Caco-2 (cell line): Measurements from ENCODE around the gene VSTM5. TPM values are rescaled to one million over a fixed set of nuclear protein-coding genes. Genes with fewer than 3 reads are reported as not detected.

ENCODE experiments used
- BruUV-seq: library from RNA; stranded (reverse); fragments of 400-500 nt; replicated peaks from 2 replicates; lab custom pipeline; 2021; lab: Mats Ljungman, UMichigan
- CTCF ChIA-PET: fragments of 300-600 bp; sonication (Branson Sonifier 250); formaldehyde crosslinking; loops from one replicate; lab custom pipeline; 2022; ENCODE audit warnings: antibody characterized with exemption; lab: Charles Lee
- POLR2A ChIA-PET: fragments of 300-600 bp; sonication (Branson Sonifier 250); formaldehyde crosslinking; loops from one replicate; lab custom pipeline; 2022; ENCODE audit warnings: antibody characterized with exemption; lab: Charles Lee
- DNase-seq, 2 experiments: peaks; one replicate each; pipeline versions ENCODE4 v3.0.0 to v3.0.0-alpha.2; 2020 to 2022
- H3K27me3 ChIP-seq: replicated peaks from 2 replicates; pipeline ENCODE4 v1.6.0; 2011; ENCODE audit warnings: low read length; ENCODE audit not compliant: control insufficient read depth, insufficient read depth
- H3K36me3 ChIP-seq: 2 replicates; pipeline ENCODE4 v1.5.1; 2011; ENCODE audit warnings: low read length; ENCODE audit not compliant: control insufficient read depth, insufficient read depth
- H3K4me1 ChIP-seq: fragments of 250-450 bp; sonication (Bioruptor Pico); 2 replicates; pipeline ENCODE4 v1.5.1; 2020; ENCODE audit warnings: mild to moderate bottlenecking
- H3K4me3 ChIP-seq: 2 replicates; pipeline ENCODE4 v1.5.1; 2011; ENCODE audit warnings: low read depth, mild to moderate bottlenecking, control low read depth, low read length
- H3K9me3 ChIP-seq: fragments of 250-450 bp; sonication (Bioruptor Pico); 2 replicates; pipeline ENCODE4 v1.5.1; 2020; ENCODE audit warnings: mild to moderate bottlenecking, moderate library complexity
- H3K27ac Mint-ChIP-seq: one replicate; pipeline ENCODE4 v1.8.0; 2022; ENCODE audit warnings: mixed read lengths; ENCODE audit not compliant: unreplicated experiment
- H3K27me3 Mint-ChIP-seq: one replicate; pipeline ENCODE4 v1.8.0; 2022; ENCODE audit warnings: mixed read lengths; ENCODE audit not compliant: insufficient read depth, unreplicated experiment
- H3K36me3 Mint-ChIP-seq: one replicate; pipeline ENCODE4 v1.8.0; 2022; ENCODE audit warnings: mild to moderate bottlenecking, mixed read lengths; ENCODE audit not compliant: insufficient read depth, unreplicated experiment
- H3K4me1 Mint-ChIP-seq: one replicate; pipeline ENCODE4 v1.8.0; 2022; ENCODE audit warnings: low read depth, mixed read lengths; ENCODE audit not compliant: unreplicated experiment
- H3K4me3 Mint-ChIP-seq: one replicate; pipeline ENCODE4 v1.8.0; 2022; ENCODE audit warnings: mild to moderate bottlenecking, moderate library complexity, mixed read lengths; ENCODE audit not compliant: unreplicated experiment
- H3K9me3 Mint-ChIP-seq: one replicate; pipeline ENCODE4 v1.8.0; 2022; ENCODE audit warnings: mixed read lengths; ENCODE audit not compliant: unreplicated experiment
- intact Hi-C: fragments of 100-400 bp; cut with micrococcal nuclease; formaldehyde crosslinking; loops from one replicate; pipeline ENCODE4 v1.10.0; 2022; ENCODE audit not compliant: unreplicated experiment
- total RNA-seq: library from RNA; stranded (reverse); gene quantifications from 2 replicates; pipeline ENCODE4 v1.2.3, GENCODE V29; 2022
- TF ChIP-seq, protein P1 (sequence below), 2 experiments: fragments of 200-600 bp in 1 of 2; IDR thresholded peaks; 1 replicate in 1 of 2; 2 replicates in 1 of 2; pipeline versions ENCODE4 v1.5.1 to v1.8.0; 2011 to 2022; ENCODE audit warnings: antibody characterized with exemption in 1 of 2, control low read depth in 1 of 2, inconsistent platforms in 1 of 2, low read depth in 1 of 2, low read length in 1 of 2, mild to moderate bottlenecking in 1 of 2, moderate library complexity in 1 of 2; ENCODE audit not compliant: insufficient read depth in 1 of 2, severe bottlenecking in 1 of 2, unreplicated experiment in 1 of 2

The VSTM5 gene
- total RNA-seq, 1 experiment from 2014 or later: 1.5 TPM

DNA sequence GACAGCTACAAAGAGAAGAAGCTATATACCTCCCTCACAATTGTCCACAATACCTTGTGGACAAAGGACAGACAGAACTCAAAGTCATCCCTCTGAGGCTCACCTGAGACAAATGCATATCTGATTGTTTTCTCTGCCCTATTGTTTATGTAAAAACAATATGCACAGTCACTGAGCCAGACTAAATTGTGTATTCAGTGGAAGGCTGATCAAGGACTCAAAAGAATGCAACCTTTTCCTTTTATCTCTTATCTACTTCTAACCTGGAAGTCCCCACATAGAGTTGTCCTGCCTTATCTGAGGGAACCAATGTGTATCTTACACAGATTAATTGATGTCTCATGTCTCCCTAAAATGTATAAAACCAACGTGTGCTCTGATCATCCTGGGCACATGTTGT, 80.3 kb downstream of the VSTM5 start:
- intact Hi-C loops: loop anchor here (1.0 kb wide), 3 partner anchors 14 to 29 kb away; partner anchors contain the start of genes C11orf54, MED17 and TAF1D
- TF ChIP-seq, protein P1, sequence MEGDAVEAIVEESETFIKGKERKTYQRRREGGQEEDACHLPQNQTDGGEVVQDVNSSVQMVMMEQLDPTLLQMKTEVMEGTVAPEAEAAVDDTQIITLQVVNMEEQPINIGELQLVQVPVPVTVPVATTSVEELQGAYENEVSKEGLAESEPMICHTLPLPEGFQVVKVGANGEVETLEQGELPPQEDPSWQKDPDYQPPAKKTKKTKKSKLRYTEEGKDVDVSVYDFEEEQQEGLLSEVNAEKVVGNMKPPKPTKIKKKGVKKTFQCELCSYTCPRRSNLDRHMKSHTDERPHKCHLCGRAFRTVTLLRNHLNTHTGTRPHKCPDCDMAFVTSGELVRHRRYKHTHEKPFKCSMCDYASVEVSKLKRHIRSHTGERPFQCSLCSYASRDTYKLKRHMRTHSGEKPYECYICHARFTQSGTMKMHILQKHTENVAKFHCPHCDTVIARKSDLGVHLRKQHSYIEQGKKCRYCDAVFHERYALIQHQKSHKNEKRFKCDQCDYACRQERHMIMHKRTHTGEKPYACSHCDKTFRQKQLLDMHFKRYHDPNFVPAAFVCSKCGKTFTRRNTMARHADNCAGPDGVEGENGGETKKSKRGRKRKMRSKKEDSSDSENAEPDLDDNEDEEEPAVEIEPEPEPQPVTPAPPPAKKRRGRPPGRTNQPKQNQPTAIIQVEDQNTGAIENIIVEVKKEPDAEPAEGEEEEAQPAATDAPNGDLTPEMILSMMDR (IDR thresholded peaks at IDR 0.05; ENCODE audit: insufficient read depth in 1 of 2, low read depth in 1 of 2, low read length in 1 of 2, severe bottlenecking in 1 of 2, unreplicated experiment in 1 of 2): no peak
- Mint-ChIP-seq H3K36me3 (peaks cover 83% of the 10 kb centered on the region), H3K27me3 (no peaks in the 10 kb centered on the region), H3K9me3 (peaks cover 10% of the 10 kb centered on the region), H3K27ac (peak overlapping the region; percentile 33), H3K4me3 (no peak overlapping the region), H3K4me1 (peaks cover 28% of the 10 kb centered on the region)
- Histone ChIP-seq H3K4me3 (no peak overlapping the region), H3K9me3 (peaks cover 14% of the 10 kb centered on the region), H3K36me3 (peaks cover 4% of the 10 kb centered on the region; the same call in 1 of the 2 replicates), H3K4me1 (peaks cover 30% of the 10 kb centered on the region), H3K27me3 (no peaks in the 10 kb centered on the region)
- ChIA-PET CTCF (interaction anchor here (1.1 kb wide), 1 partner anchor 14 kb away, joined by 4 read pairs; the partner anchor contains the start of gene MED17), POLR2A (interaction anchor here (1.8 to 2.0 kb wide), 2 partner anchors 14 to 28 kb away, joined by 8 to 9 read pairs; partner anchors contain the start of genes C11orf54, MED17 and TAF1D)
- BruUV-seq: no TSS peak
- DNase-seq: peak in 1 of 2 experiments; percentile 51

Other genes with a start within 250 kb of the VSTM5 start
- 36.3 and 37.2 TPM in 2 replicates for gene CEP295, start 188.9 kb downstream of the VSTM5 start, total RNA-seq
- gene TAF1D, start 109.1 kb downstream of the VSTM5 start, total RNA-seq: 354 and 376 TPM in 2 replicates
- 20.7 and 21.5 TPM in 2 replicates for gene C11orf54, start 108.9 kb downstream of the VSTM5 start, total RNA-seq
- 54.0 and 63.5 TPM in 2 replicates for gene MED17, start 66.3 kb downstream of the VSTM5 start, total RNA-seq
- not detected in 2 replicates for gene HEPHL1, start 170.7 kb upstream of the VSTM5 start, total RNA-seq